GM23338 (cell line): ENCODE data around the gene RGS6. TPM values are rescaled to one million over a fixed set of nuclear protein-coding genes. Genes with fewer than 3 reads are reported as not detected.

ENCODE experiments used
- ATAC-seq: fragments of 200-7000 bp; cut with Tn5 transposase; 3 replicates; pipeline ENCODE4 v1.9.1; 2020
- DNase-seq: peaks from one replicate; pipeline ENCODE4 v3.0.0-alpha.2; 2015; ENCODE audit warnings: low spot score
- H2AFZ ChIP-seq: fragments of 200-600 bp; sonication (generic); 2 replicates; pipeline ENCODE4 v1.8.0; 2016; ENCODE audit warnings: antibody characterized with exemption, mild to moderate bottlenecking, moderate library complexity
- H3F3A ChIP-seq: fragments of 200-600 bp; sonication (generic); replicated peaks from 2 replicates; pipeline ENCODE4 v1.8.0; 2017; ENCODE audit warnings: antibody characterized with exemption, mixed run types, low read depth
- H3K27ac ChIP-seq: fragments of 200-600 bp; sonication (generic); 2 replicates; pipeline ENCODE4 v1.6.1; 2016; ENCODE audit warnings: low read depth
- H3K27me3 ChIP-seq: fragments of 200-600 bp; sonication (generic); 2 replicates; pipeline ENCODE4 v1.8.0; 2016; ENCODE audit warnings: mild to moderate bottlenecking, mixed run types, moderate library complexity; ENCODE audit not compliant: insufficient read depth
- H3K36me3 ChIP-seq: fragments of 200-600 bp; sonication (generic); 2 replicates; pipeline ENCODE4 v1.8.0; 2016; ENCODE audit warnings: mild to moderate bottlenecking; ENCODE audit not compliant: insufficient read depth
- H3K4me1 ChIP-seq: fragments of 200-600 bp; sonication (generic); 2 replicates; pipeline ENCODE4 v1.8.0; 2016; ENCODE audit warnings: mild to moderate bottlenecking, moderate library complexity; ENCODE audit not compliant: insufficient read depth
- H3K4me2 ChIP-seq: fragments of 200-600 bp; sonication (generic); 2 replicates; pipeline ENCODE4 v1.7.1; 2017; ENCODE audit warnings: mixed run types
- H3K4me3 ChIP-seq: fragments of 200-600 bp; sonication (generic); 2 replicates; pipeline ENCODE4 v1.6.1; 2016; ENCODE audit warnings: mixed run types
- H3K79me2 ChIP-seq: fragments of 200-600 bp; sonication (generic); replicated peaks from 2 replicates; pipeline ENCODE4 v1.8.0; 2017; ENCODE audit warnings: mild to moderate bottlenecking; ENCODE audit not compliant: insufficient read depth
- H3K9me2 ChIP-seq: fragments of 200-600 bp; sonication (generic); 2 replicates; pipeline ENCODE4 v1.8.0; 2017; ENCODE audit not compliant: insufficient read depth
- H4K20me1 ChIP-seq: fragments of 200-600 bp; sonication (generic); replicated peaks from 2 replicates; pipeline ENCODE4 v1.8.0; 2017; ENCODE audit warnings: mild to moderate bottlenecking; ENCODE audit not compliant: insufficient read depth
- H3K27ac Mint-ChIP-seq: 2 replicates; pipeline ENCODE4 v1.8.0; 2020; ENCODE audit warnings: inconsistent platforms, mild to moderate bottlenecking, moderate library complexity, mixed read lengths
- H3K27me3 Mint-ChIP-seq: 3 replicates; pipeline ENCODE4 v1.8.0; 2022; ENCODE audit warnings: low read depth, mild to moderate bottlenecking, moderate library complexity, mixed read lengths, inconsistent platforms; ENCODE audit not compliant: insufficient read depth, poor library complexity
- H3K36me3 Mint-ChIP-seq: 3 replicates; pipeline ENCODE4 v1.8.0; 2021; ENCODE audit warnings: low read depth, mild to moderate bottlenecking, inconsistent platforms, moderate library complexity, mixed read lengths
- H3K4me1 Mint-ChIP-seq: 3 replicates; pipeline ENCODE4 v1.8.0; 2020; ENCODE audit warnings: mild to moderate bottlenecking, inconsistent platforms, mixed read lengths
- H3K4me3 Mint-ChIP-seq: 3 replicates; pipeline ENCODE4 v1.8.0; 2021; ENCODE audit warnings: moderate library complexity, mild to moderate bottlenecking, inconsistent platforms, mixed read lengths
- H3K9me3 Mint-ChIP-seq: 3 replicates; pipeline ENCODE4 v1.8.0; 2020; ENCODE audit warnings: moderate library complexity, mild to moderate bottlenecking, inconsistent platforms, mixed read lengths
- CREB1 ChIP-seq: fragments of 250-450 bp; sonication (Bioruptor Pico); IDR thresholded peaks from 2 replicates; pipeline ENCODE4 v1.5.0; 2020; ENCODE audit warnings: low read depth, mild to moderate bottlenecking, moderate library complexity
- EZH2 ChIP-seq: fragments of 200-600 bp; sonication (generic); IDR thresholded peaks from one replicate; pipeline ENCODE4 v1.8.0; 2017; ENCODE audit warnings: antibody characterized with exemption, mild to moderate bottlenecking, low read depth; ENCODE audit not compliant: unreplicated experiment
- EZH2phosphoT487 ChIP-seq: fragments of 200-600 bp; sonication (generic); IDR thresholded peaks from one replicate; pipeline ENCODE4 v1.8.1; 2018; ENCODE audit warnings: antibody characterized with exemption; ENCODE audit not compliant: unreplicated experiment
- JUNB ChIP-seq: IDR thresholded peaks from one replicate; pipeline ENCODE4 v1.6.1; 2016; ENCODE audit warnings: antibody characterized with exemption; ENCODE audit not compliant: unreplicated experiment
- NANOG ChIP-seq: IDR thresholded peaks from 2 replicates; pipeline ENCODE4 v1.6.1; 2016; ENCODE audit warnings: antibody characterized with exemption, borderline replicate concordance
- POLR2AphosphoS5 ChIP-seq: IDR thresholded peaks from 2 replicates; pipeline ENCODE4 v1.6.1; 2016; ENCODE audit warnings: antibody characterized with exemption, low read depth
- STAT1 ChIP-seq: IDR thresholded peaks from one replicate; pipeline ENCODE4 v1.6.1; 2016; ENCODE audit warnings: antibody characterized with exemption; ENCODE audit not compliant: unreplicated experiment
- ZNF114 ChIP-seq: fragments of 250-450 bp; sonication (Bioruptor Pico); IDR thresholded peaks from 2 replicates; pipeline ENCODE4 v1.5.0; 2020; ENCODE audit warnings: mild to moderate bottlenecking, moderate library complexity
- ZNF331 ChIP-seq: fragments of 250-450 bp; sonication (Bioruptor Pico); IDR thresholded peaks from 2 replicates; pipeline ENCODE4 v1.5.0; 2020; ENCODE audit warnings: low read depth, mild to moderate bottlenecking, moderate library complexity
- polyA plus RNA-seq: library from polyadenylated mRNA; unstranded; fragments of >200 nt; fragmentation: Nextera tagmentation; extraction: Ambion mirVana; gene quantifications from 2 replicates; pipeline ENCODE4 v1.2.1, GENCODE V29; 2016
- total RNA-seq: library from RNA; depleted of rRNA; stranded (reverse); fragments of >200 nt; shearing (Covaris generic); gene quantifications from 2 replicates; pipeline ENCODE4 v1.2.3, GENCODE V29; 2014
- TF ChIP-seq, protein P1 (sequence below): IDR thresholded peaks from one replicate; pipeline ENCODE4 v1.6.1; 2018; ENCODE audit warnings: antibody characterized with exemption; ENCODE audit not compliant: unreplicated experiment
- TF ChIP-seq, protein P2 (sequence below): fragments of 250-450 bp; sonication (Bioruptor Pico); IDR thresholded peaks from 2 replicates; pipeline ENCODE4 v1.5.0; 2020; ENCODE audit warnings: mild to moderate bottlenecking, moderate library complexity
- TF ChIP-seq, protein P3 (sequence below), 2 experiments: fragments of 200-600 bp in 1 of 2; sonication (generic) in 1 of 2; conservative IDR thresholded peaks; 2 replicates each; pipeline versions ENCODE4 v1.5.1 to v1.6.1; 2016 to 2017; ENCODE audit warnings: antibody characterized with exemption in 2 of 2, low read depth in 2 of 2, mild to moderate bottlenecking in 2 of 2, moderate library complexity in 1 of 2
- TF ChIP-seq, protein P4 (sequence below): IDR thresholded peaks from 2 replicates; pipeline ENCODE4 v1.6.1; 2016; ENCODE audit warnings: antibody characterized with exemption

RGS6 gene
- total and polyA plus RNA-seq, 2 experiments from 2014 or later, result 0.66 to 0.83 TPM

DNA sequence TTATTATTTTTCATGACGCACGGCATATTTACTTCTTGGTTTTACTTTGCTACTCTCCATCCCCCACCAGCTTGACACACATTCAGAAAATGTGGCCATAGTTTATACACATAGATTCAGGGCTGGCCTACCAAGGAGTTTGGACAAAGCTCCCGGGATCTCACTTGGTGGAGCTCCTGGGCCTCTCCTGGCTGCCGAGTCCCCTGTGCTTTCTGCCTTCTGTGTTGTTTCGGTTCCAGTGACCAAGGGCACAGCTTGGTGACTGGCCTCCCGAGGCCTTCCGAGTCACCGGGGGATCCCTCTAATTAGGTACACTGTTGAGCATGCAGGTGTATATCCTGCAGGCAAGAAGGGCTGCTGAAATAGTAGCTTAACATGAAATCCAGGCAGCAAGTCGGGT is 63.5 kb downstream of the RGS6 start:
- Histone ChIP-seq H3K4me1 (no peaks in the 10 kb centered on the region), H3K9me2 (no peaks in the 10 kb centered on the region), H3F3A (no peaks in the 10 kb centered on the region), H2AFZ (no peak overlapping the region), H3K79me2 (no peaks in the 10 kb centered on the region), H3K4me2 (no peak overlapping the region), H4K20me1 (no peaks in the 10 kb centered on the region), H3K27ac (no peak overlapping the region), H3K4me3 (no peak overlapping the region), H3K27me3 (no peaks in the 10 kb centered on the region), H3K36me3 (no peaks in the 10 kb centered on the region)
- DNase-seq (no peak), ATAC-seq (no peak)
- Mint-ChIP-seq H3K4me1 (no peaks in the 10 kb centered on the region), H3K27me3 (peaks cover 3% of the 10 kb centered on the region), H3K4me3 (no peak overlapping the region), H3K27ac (no peak overlapping the region), H3K9me3 (peaks cover 3% of the 10 kb centered on the region; the same call in 1 of the 3 replicates), H3K36me3 (no peaks in the 10 kb centered on the region)
- TF ChIP-seq, protein P1, sequence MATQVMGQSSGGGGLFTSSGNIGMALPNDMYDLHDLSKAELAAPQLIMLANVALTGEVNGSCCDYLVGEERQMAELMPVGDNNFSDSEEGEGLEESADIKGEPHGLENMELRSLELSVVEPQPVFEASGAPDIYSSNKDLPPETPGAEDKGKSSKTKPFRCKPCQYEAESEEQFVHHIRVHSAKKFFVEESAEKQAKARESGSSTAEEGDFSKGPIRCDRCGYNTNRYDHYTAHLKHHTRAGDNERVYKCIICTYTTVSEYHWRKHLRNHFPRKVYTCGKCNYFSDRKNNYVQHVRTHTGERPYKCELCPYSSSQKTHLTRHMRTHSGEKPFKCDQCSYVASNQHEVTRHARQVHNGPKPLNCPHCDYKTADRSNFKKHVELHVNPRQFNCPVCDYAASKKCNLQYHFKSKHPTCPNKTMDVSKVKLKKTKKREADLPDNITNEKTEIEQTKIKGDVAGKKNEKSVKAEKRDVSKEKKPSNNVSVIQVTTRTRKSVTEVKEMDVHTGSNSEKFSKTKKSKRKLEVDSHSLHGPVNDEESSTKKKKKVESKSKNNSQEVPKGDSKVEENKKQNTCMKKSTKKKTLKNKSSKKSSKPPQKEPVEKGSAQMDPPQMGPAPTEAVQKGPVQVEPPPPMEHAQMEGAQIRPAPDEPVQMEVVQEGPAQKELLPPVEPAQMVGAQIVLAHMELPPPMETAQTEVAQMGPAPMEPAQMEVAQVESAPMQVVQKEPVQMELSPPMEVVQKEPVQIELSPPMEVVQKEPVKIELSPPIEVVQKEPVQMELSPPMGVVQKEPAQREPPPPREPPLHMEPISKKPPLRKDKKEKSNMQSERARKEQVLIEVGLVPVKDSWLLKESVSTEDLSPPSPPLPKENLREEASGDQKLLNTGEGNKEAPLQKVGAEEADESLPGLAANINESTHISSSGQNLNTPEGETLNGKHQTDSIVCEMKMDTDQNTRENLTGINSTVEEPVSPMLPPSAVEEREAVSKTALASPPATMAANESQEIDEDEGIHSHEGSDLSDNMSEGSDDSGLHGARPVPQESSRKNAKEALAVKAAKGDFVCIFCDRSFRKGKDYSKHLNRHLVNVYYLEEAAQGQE, result no peak
- no peak for TF ChIP-seq ZNF331 (CRISPR knock-in tag)
- no peak for TF ChIP-seq STAT1
- no peak for TF ChIP-seq EZH2phosphoT487
- TF ChIP-seq POLR2AphosphoS5, result no peak
- TF ChIP-seq CREB1 (CRISPR knock-in tag), result no peak
- TF ChIP-seq ZNF114 (CRISPR knock-in tag), result no peak
- TF ChIP-seq, protein P2, sequence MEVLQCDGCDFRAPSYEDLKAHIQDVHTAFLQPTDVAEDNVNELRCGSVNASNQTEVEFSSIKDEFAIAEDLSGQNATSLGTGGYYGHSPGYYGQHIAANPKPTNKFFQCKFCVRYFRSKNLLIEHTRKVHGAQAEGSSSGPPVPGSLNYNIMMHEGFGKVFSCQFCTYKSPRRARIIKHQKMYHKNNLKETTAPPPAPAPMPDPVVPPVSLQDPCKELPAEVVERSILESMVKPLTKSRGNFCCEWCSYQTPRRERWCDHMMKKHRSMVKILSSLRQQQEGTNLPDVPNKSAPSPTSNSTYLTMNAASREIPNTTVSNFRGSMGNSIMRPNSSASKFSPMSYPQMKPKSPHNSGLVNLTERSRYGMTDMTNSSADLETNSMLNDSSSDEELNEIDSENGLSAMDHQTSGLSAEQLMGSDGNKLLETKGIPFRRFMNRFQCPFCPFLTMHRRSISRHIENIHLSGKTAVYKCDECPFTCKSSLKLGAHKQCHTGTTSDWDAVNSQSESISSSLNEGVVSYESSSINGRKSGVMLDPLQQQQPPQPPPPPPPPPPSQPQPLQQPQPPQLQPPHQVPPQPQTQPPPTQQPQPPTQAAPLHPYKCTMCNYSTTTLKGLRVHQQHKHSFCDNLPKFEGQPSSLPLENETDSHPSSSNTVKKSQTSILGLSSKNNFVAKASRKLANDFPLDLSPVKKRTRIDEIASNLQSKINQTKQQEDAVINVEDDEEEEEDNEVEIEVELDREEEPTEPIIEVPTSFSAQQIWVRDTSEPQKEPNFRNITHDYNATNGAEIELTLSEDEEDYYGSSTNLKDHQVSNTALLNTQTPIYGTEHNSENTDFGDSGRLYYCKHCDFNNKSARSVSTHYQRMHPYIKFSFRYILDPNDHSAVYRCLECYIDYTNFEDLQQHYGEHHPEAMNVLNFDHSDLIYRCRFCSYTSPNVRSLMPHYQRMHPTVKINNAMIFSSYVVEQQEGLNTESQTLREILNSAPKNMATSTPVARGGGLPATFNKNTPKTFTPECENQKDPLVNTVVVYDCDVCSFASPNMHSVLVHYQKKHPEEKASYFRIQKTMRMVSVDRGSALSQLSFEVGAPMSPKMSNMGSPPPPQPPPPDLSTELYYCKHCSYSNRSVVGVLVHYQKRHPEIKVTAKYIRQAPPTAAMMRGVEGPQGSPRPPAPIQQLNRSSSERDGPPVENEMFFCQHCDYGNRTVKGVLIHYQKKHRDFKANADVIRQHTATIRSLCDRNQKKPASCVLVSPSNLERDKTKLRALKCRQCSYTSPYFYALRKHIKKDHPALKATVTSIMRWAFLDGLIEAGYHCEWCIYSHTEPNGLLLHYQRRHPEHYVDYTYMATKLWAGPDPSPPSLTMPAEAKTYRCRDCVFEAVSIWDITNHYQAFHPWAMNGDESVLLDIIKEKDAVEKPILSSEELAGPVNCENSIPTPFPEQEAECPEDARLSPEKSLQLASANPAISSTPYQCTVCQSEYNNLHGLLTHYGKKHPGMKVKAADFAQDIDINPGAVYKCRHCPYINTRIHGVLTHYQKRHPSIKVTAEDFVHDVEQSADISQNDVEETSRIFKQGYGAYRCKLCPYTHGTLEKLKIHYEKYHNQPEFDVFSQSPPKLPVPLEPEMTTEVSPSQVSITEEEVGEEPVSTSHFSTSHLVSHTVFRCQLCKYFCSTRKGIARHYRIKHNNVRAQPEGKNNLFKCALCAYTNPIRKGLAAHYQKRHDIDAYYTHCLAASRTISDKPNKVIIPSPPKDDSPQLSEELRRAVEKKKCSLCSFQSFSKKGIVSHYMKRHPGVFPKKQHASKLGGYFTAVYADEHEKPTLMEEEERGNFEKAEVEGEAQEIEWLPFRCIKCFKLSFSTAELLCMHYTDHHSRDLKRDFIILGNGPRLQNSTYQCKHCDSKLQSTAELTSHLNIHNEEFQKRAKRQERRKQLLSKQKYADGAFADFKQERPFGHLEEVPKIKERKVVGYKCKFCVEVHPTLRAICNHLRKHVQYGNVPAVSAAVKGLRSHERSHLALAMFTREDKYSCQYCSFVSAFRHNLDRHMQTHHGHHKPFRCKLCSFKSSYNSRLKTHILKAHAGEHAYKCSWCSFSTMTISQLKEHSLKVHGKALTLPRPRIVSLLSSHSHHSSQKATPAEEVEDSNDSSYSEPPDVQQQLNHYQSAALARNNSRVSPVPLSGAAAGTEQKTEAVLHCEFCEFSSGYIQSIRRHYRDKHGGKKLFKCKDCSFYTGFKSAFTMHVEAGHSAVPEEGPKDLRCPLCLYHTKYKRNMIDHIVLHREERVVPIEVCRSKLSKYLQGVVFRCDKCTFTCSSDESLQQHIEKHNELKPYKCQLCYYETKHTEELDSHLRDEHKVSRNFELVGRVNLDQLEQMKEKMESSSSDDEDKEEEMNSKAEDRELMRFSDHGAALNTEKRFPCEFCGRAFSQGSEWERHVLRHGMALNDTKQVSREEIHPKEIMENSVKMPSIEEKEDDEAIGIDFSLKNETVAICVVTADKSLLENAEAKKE (CRISPR knock-in tag), result no peak
- TF ChIP-seq, protein P3, sequence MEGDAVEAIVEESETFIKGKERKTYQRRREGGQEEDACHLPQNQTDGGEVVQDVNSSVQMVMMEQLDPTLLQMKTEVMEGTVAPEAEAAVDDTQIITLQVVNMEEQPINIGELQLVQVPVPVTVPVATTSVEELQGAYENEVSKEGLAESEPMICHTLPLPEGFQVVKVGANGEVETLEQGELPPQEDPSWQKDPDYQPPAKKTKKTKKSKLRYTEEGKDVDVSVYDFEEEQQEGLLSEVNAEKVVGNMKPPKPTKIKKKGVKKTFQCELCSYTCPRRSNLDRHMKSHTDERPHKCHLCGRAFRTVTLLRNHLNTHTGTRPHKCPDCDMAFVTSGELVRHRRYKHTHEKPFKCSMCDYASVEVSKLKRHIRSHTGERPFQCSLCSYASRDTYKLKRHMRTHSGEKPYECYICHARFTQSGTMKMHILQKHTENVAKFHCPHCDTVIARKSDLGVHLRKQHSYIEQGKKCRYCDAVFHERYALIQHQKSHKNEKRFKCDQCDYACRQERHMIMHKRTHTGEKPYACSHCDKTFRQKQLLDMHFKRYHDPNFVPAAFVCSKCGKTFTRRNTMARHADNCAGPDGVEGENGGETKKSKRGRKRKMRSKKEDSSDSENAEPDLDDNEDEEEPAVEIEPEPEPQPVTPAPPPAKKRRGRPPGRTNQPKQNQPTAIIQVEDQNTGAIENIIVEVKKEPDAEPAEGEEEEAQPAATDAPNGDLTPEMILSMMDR (conservative IDR thresholded peaks at IDR 0.05; ENCODE audit: low read depth in 2 of 2), result no peak
- TF ChIP-seq NANOG, result no peak
- TF ChIP-seq EZH2, result no peak
- no peak for TF ChIP-seq JUNB
- TF ChIP-seq, protein P4, sequence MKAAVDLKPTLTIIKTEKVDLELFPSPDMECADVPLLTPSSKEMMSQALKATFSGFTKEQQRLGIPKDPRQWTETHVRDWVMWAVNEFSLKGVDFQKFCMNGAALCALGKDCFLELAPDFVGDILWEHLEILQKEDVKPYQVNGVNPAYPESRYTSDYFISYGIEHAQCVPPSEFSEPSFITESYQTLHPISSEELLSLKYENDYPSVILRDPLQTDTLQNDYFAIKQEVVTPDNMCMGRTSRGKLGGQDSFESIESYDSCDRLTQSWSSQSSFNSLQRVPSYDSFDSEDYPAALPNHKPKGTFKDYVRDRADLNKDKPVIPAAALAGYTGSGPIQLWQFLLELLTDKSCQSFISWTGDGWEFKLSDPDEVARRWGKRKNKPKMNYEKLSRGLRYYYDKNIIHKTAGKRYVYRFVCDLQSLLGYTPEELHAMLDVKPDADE, result no peak
